ENCODE data around the gene PITX3. TPM values are rescaled to one million over a fixed set of nuclear protein-coding genes. Genes with fewer than 3 reads are reported as not detected.

Gene PITX3
- total and polyA plus RNA-seq, 9 of the 15 experiments (the other 6 are each of a cell fraction or from before 2014, with no cell fraction given): 0.30 to 0.98 (median 0.95) TPM; not detected in 6

DNA sequence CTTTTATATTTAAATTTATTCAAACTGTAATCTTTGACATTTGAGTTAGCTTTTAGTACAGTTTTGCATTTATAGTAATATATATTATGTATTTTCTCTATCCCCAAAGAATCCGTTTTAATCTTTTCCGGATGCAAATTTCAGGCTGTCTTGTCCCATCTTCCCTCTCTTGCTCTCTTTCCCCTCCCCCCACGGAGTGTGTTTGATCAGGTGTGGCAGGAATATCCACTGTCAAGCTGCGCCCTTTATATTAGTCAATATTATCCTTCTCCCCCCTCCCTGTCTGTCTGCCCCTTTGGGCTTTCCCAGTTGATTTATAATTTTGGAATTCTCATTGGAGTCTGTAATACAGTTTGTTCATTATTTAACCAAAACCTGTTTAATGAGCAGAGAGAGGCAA is 23.1 kb upstream of the PITX3 start:
- no peak overlapping the region for H2AFZ ChIP-seq (ENCODE audit: low read depth, low read length)
- ChIA-PET CTCF (ENCODE audit: low intra/inter-chr PET ratio) (no interaction called here), POLR2A (interaction anchor here (0.6 kb wide), 1 partner anchor 70 kb away, joined by 3 read pairs; no protein-coding TSS in a partner anchor)
- in situ Hi-C loops (cut with MboI) (no loop called here), intact Hi-C loops (cut with micrococcal nuclease) (no loop called here)
- no peaks in the 10 kb centered on the region for H3K4me1 ChIP-seq (replicated peaks in 1 of 2; ENCODE audit: control insufficient read depth in 2 of 2, insufficient read depth in 2 of 2, low read length in 2 of 2)
- H3K9ac ChIP-seq (ENCODE audit: insufficient read depth in 1 of 2, low read depth in 2 of 2, low read length in 2 of 2): no peak overlapping the region
- WGBS (ENCODE audit: insufficient coverage, low coverage, missing lambda C conversion rate): 98% methylated on average over 4 of the region's 4 CpGs
- H3K9me1 ChIP-seq (ENCODE audit: control insufficient read depth, insufficient read depth, low read length): peaks cover 3% of the 10 kb centered on the region
- no peak overlapping the region for H3K27ac ChIP-seq (ENCODE audit: extremely low read depth, low read depth, low read length)
- no peaks in the 10 kb centered on the region for H4K20me1 ChIP-seq (replicated peaks; ENCODE audit: control insufficient read depth, insufficient read depth, low read length)
- peaks cover 55% of the 10 kb centered on the region for H3K36me3 ChIP-seq (ENCODE audit: control insufficient read depth, insufficient read depth, low read length)
- DNase-seq (ENCODE audit: extremely low read depth in 1 of 4, low spot score in 3 of 4) (no peak), FAIRE-seq (no peak), ATAC-seq (no peak)
- no peaks in the 10 kb centered on the region for H3K9me3 ChIP-seq (replicated peaks; ENCODE audit: control insufficient read depth, insufficient read depth, low read depth, low read length)
- TF ChIP-seq KAT2B (IDR thresholded peaks at IDR 0.05; ENCODE audit: low read depth, low read length) (no peak), KDM5B (IDR thresholded peaks at IDR 0.05; ENCODE audit: insufficient replicate concordance, low read depth, low read length) (no peak), ZNF354B (CRISPR knock-in tag; IDR thresholded peaks at IDR 0.05) (no peak)
- BruUV-seq (replicated peaks): no TSS peak
- H3K79me2 ChIP-seq (ENCODE audit: control insufficient read depth, insufficient read depth, low read length): peaks cover 19% of the 10 kb centered on the region; the same call in 2 of the 3 replicates
- no peak overlapping the region for H3K4me3 ChIP-seq
- no peaks in the 10 kb centered on the region for H3K27me3 ChIP-seq (ENCODE audit: control insufficient read depth in 2 of 2, insufficient read depth in 2 of 2, low read length in 2 of 2)
- H3K4me2 ChIP-seq (ENCODE audit: insufficient read depth, low read length): no peak overlapping the region

GRCh38 chr10:102262744-102263370 is 21.5 kb upstream of the PITX3 start:
- Histone ChIP-seq H3K9me1 (ENCODE audit: control insufficient read depth, insufficient read depth, low read length) (peaks cover 3% of the 10 kb centered on the region), H3K27ac (ENCODE audit: extremely low read depth, low read depth, low read length) (no peak overlapping the region), H3K9me3 (replicated peaks; ENCODE audit: control insufficient read depth, insufficient read depth, low read depth, low read length) (no peaks in the 10 kb centered on the region), H3K4me2 (ENCODE audit: insufficient read depth, low read length) (no peak overlapping the region), H3K27me3 (ENCODE audit: control insufficient read depth in 2 of 2, insufficient read depth in 2 of 2, low read length in 2 of 2) (no peaks in the 10 kb centered on the region), H4K20me1 (replicated peaks; ENCODE audit: control insufficient read depth, insufficient read depth, low read length) (no peaks in the 10 kb centered on the region), H3K4me1 (replicated peaks in 1 of 2; ENCODE audit: control insufficient read depth in 2 of 2, insufficient read depth in 2 of 2, low read length in 2 of 2) (no peaks in the 10 kb centered on the region), H3K36me3 (ENCODE audit: control insufficient read depth, insufficient read depth, low read length) (peaks cover 58% of the 10 kb centered on the region), H3K4me3 (no peak overlapping the region), H2AFZ (ENCODE audit: low read depth, low read length) (no peak overlapping the region), H3K79me2 (ENCODE audit: control insufficient read depth, insufficient read depth, low read length) (peaks cover 19% of the 10 kb centered on the region; the same call in 2 of the 3 replicates), H3K9ac (ENCODE audit: insufficient read depth in 1 of 2, low read depth in 2 of 2, low read length in 2 of 2) (no peak overlapping the region)
- in situ Hi-C loops (cut with MboI): no loop called here
- CTCF ChIA-PET (ENCODE audit: low intra/inter-chr PET ratio): no interaction called here
- 81% methylated on average over 4 of the region's 4 CpGs for WGBS (ENCODE audit: insufficient coverage, low coverage, missing lambda C conversion rate)
- ATAC-seq (no peak), DNase-seq (ENCODE audit: extremely low read depth in 1 of 4, low spot score in 3 of 4) (no peak), FAIRE-seq (no peak)
- no peak for TF ChIP-seq ZNF668 (CRISPR knock-in tag; IDR thresholded peaks at IDR 0.05)
- no peak for TF ChIP-seq MLLT1 (IDR thresholded peaks at IDR 0.05)
- TF ChIP-seq E2F5 (CRISPR knock-in tag; IDR thresholded peaks at IDR 0.05): no peak
- no peak for TF ChIP-seq ZFP36 (IDR thresholded peaks at IDR 0.05; ENCODE audit: low read depth, low read length, partially characterized antibody)
- no peak for TF ChIP-seq ZBTB7A (IDR thresholded peaks at IDR 0.05; ENCODE audit: borderline replicate concordance, control insufficient read depth, low read depth, low read length)
- TF ChIP-seq ESRRB (CRISPR knock-in tag; IDR thresholded peaks at IDR 0.05; ENCODE audit: borderline replicate concordance): no peak
- TF ChIP-seq, protein P1, sequence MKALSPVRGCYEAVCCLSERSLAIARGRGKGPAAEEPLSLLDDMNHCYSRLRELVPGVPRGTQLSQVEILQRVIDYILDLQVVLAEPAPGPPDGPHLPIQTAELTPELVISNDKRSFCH (CRISPR knock-in tag; IDR thresholded peaks at IDR 0.05): no peak
- TF ChIP-seq, protein P1 (tag; IDR thresholded peaks at IDR 0.05): no peak
- no peak for TF ChIP-seq CSDE1 (IDR thresholded peaks at IDR 0.05)
- no peak for TF ChIP-seq ZNF23 (CRISPR knock-in tag; IDR thresholded peaks at IDR 0.05)
- intact Hi-C loops (cut with micrococcal nuclease): no loop called here
- POLR2A ChIA-PET: interaction anchor here (1.6 kb wide), 1 partner anchor 13 kb away, joined by 4 read pairs; no protein-coding TSS in a partner anchor
- BruUV-seq (replicated peaks): no TSS peak
